Measurements from ENCODE around the gene CACNB1. TPM values are rescaled to one million over a fixed set of nuclear protein-coding genes. Genes with fewer than 3 reads are reported as not detected.
A peak's percentile ranks its signal among the peaks of the same experiment; 100 is the strongest.

Gene CACNB1
- total RNA-seq, 2 donors from 2014 or later, result 3.6 to 13.4 TPM

DNA sequence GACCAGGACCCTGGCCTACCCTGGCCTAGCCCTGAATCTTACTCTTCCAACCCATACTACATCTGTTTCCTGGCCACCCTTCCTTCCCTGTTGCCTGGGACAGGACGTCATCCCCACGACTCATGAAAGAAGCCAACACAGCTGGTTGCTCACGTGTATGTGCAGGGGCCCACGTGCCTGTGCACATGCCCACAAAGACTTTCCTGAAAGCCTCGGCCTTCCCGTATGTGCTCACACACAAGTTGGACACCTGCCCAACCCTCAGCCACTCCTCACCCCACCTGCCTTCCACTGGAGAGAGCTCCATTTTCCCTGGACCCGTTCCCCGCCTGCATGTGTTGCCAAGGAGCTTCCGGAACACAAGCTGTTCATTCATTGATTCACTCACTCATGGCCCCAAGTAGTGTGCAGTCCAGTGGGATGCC lies 53.0 kb downstream of the CACNB1 start:
- TF ChIP-seq, protein P1, sequence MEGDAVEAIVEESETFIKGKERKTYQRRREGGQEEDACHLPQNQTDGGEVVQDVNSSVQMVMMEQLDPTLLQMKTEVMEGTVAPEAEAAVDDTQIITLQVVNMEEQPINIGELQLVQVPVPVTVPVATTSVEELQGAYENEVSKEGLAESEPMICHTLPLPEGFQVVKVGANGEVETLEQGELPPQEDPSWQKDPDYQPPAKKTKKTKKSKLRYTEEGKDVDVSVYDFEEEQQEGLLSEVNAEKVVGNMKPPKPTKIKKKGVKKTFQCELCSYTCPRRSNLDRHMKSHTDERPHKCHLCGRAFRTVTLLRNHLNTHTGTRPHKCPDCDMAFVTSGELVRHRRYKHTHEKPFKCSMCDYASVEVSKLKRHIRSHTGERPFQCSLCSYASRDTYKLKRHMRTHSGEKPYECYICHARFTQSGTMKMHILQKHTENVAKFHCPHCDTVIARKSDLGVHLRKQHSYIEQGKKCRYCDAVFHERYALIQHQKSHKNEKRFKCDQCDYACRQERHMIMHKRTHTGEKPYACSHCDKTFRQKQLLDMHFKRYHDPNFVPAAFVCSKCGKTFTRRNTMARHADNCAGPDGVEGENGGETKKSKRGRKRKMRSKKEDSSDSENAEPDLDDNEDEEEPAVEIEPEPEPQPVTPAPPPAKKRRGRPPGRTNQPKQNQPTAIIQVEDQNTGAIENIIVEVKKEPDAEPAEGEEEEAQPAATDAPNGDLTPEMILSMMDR (IDR thresholded peaks at IDR 0.05), result no peak
- Histone ChIP-seq H3K9me3 (no peaks in the 10 kb centered on the region), H3K27ac (peak overlapping the region; percentile 57 to 78), H3K4me1 (peaks cover 0 to 23% of the 10 kb centered on the region in 2 donors), H3K4me3 (no peak overlapping the region), H3K36me3 (no peaks in the 10 kb centered on the region), H3K27me3 (no peaks in the 10 kb centered on the region)
- DNase-seq (ENCODE audit: low spot score), result peak; percentile 91

DNA sequence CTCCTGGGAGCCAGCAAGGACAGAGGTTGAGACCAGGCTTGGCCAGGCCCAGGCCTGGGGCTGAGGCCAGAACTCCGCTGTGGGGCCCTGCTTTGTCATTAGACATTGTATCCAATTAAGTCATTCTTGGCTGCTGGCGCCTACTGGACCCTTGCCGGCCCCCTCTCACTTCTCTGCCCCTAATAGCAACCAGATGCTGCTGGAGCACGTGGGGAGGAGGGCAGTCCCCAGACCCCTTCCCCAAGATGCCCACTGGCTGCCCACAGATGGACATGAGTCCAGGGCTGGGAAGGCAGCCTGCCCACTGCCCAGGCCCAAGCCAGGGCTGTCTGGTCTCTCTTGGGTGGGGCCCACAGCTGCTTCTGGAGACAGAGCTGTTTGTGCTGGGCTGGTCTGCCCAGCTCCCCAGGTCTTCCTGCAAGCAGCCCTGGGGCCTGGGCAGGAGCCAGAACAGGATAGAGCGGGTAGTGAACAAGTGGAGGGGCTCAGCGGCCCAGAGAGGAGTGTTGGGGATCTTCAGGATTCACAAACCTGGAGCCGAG lies 53.8 kb downstream of the CACNB1 start:
- Histone ChIP-seq H3K27me3 (no peaks in the 10 kb centered on the region), H3K36me3 (no peaks in the 10 kb centered on the region), H3K4me3 (no peak overlapping the region), H3K4me1 (peaks cover 0 to 23% of the 10 kb centered on the region in 2 donors), H3K27ac (peak overlapping the region; percentile 57 to 78), H3K9me3 (no peaks in the 10 kb centered on the region)
- TF ChIP-seq, protein P1 (IDR thresholded peaks at IDR 0.05), result no peak
- peak; percentile 71 for DNase-seq (ENCODE audit: low spot score)

DNA sequence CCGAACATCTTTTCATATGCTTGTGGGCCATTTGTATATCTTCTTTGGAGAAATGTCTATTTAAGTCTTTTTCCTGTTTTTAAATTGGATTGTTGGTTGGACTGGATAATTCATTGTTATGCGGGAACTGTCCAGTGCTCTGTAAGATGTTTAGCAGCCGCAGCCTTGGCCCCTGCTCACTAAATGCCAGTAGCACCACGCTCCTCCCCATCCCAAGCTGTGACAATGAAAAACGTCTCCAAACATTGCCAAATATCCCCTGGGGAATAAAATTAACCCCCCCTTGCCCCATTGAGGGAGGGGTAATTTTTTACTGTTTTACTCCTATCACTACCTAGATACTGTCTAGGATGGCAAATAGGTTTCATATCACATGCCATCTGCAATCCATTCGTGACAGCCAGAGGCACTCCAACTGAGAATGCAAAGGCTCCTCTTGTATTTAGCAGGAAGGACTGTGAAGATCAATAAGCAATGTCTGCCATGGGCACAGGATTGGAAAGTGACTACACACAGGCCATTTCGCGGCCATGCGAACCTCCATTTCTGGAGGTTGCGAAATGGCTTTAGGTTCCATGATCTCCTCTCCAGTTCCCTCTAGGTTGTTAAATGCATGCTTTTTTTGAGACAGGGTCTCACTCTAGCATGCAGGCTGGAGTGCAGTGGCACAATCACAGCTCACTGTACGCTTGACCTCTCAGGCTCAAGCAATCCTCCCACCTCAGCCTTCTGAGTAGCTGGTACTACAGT lies 55.4 kb downstream of the CACNB1 start:
- no peaks in the 10 kb centered on the region for H3K9me3 ChIP-seq
- no peak overlapping the region for H3K27ac ChIP-seq
- H3K36me3 ChIP-seq, result no peaks in the 10 kb centered on the region
- no peak overlapping the region for H3K4me3 ChIP-seq
- H3K27me3 ChIP-seq, result no peaks in the 10 kb centered on the region
- TF ChIP-seq, protein P1 (IDR thresholded peaks at IDR 0.05), result no peak
- peaks cover 0 to 23% of the 10 kb centered on the region in 2 donors for H3K4me1 ChIP-seq
- DNase-seq (ENCODE audit: low spot score), result no peak

DNA sequence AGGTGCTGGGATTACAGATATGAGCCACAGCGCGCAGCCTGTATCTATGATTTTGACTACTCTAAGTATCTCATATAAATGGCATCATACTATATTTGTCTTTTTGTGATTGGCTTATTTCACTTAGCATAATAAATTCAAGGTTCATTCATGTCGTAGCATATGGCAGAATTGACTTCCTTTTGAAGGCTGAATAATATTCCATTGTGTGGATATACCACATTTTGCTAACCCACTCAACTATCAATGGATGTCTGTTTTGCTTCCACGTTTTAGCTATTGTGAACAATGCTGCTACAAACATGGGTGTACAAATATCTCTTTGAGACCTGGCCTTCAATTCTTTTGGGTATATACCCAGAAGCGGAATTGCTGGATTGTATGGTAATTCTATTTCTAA lies 56.2 kb downstream of the CACNB1 start:
- Histone ChIP-seq H3K27me3 (no peaks in the 10 kb centered on the region), H3K9me3 (no peaks in the 10 kb centered on the region), H3K4me1 (peaks cover 0 to 23% of the 10 kb centered on the region in 2 donors), H3K36me3 (no peaks in the 10 kb centered on the region), H3K27ac (no peak overlapping the region), H3K4me3 (no peak overlapping the region)
- no peak for DNase-seq (ENCODE audit: low spot score)
- TF ChIP-seq, protein P1 (IDR thresholded peaks at IDR 0.05), result no peak

DNA sequence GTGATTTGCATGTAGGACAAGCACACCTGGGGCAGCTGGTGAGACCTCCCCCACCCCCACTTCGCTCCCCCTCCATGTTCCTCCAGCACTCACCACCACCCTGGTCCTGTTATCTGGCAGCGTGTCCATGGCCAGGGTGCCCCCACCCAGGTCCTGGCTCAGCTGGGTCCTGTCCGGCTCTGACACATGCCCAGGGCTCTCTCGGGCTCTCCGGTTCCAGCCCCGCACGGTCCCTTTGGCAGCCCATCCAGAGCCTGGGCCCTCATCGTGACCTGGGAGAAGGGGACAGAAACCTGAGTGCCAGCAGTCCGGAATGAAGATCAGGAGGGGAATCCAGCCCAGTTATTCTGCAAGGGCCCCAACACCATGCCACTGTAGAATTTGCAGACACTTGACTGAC lies 57.9 kb downstream of the CACNB1 start:
- no peak for DNase-seq (ENCODE audit: low spot score)
- H3K27ac ChIP-seq, result peak overlapping the region in 1 of 2 donors; percentile 17
- no peak overlapping the region for H3K4me3 ChIP-seq
- TF ChIP-seq, protein P1 (IDR thresholded peaks at IDR 0.05), result no peak
- no peaks in the 10 kb centered on the region for H3K9me3 ChIP-seq
- H3K36me3 ChIP-seq, result no peaks in the 10 kb centered on the region
- H3K4me1 ChIP-seq, result peaks cover 0 to 14% of the 10 kb centered on the region in 2 donors
- no peaks in the 10 kb centered on the region for H3K27me3 ChIP-seq

Measured in right atrium auricular region (tissue), 2 donors.